ENCODE results near the gene FGF9. TPM values are rescaled to one million over a fixed set of nuclear protein-coding genes. Genes with fewer than 3 reads are reported as not detected.

FGF9 gene
- total and polyA plus RNA-seq, 2 of the 8 experiments (the other 6 are each of a cell fraction or from before 2014, with no cell fraction given): 0.02 TPM; not detected in 1

DNA sequence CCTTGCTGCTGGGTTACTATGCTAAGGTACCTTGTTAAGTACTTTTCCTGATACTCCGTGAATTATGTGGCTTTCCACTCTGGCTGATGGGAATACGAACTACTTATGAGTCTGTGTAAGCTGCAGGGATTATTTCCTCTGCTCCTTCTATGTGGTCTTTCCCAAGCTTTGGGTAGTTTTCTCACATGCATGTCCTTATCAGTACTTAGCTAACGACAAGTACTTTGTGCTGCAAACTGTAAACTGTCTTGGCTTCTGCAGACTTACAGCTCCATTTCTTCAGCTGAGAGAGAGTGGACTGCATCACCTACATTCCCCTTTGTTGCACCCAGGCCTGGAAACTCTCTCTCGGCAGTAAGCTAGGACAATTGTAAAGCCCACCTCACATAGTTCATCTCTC, 76.6 kb downstream of the FGF9 start:
- Histone ChIP-seq H4K8ac (ENCODE audit: extremely low read depth, insufficient read depth, low read length) (no peak overlapping the region), H2AK5ac (ENCODE audit: low read depth, low read length) (no peak overlapping the region), H3K4me3 (ENCODE audit: extremely low read depth in 1 of 4, insufficient read depth in 2 of 4, low read depth in 3 of 4, low read length in 4 of 4) (no peak overlapping the region), H3K27ac (ENCODE audit: low read depth, low read length) (no peak overlapping the region), H4K91ac (replicated peaks; ENCODE audit: insufficient read length, low read length) (no peak overlapping the region), H3K36me3 (ENCODE audit: control insufficient read depth in 2 of 4, insufficient read depth in 4 of 4, low read length in 3 of 4) (no peaks in the 10 kb centered on the region), H3K23me2 (ENCODE audit: low read depth, low read length) (peaks cover 3% of the 10 kb centered on the region; the same call in 1 of the 2 replicates), H3K79me1 (ENCODE audit: low read depth, low read length) (no peaks in the 10 kb centered on the region), H2BK20ac (ENCODE audit: low read length) (no peak overlapping the region), H3K4me2 (ENCODE audit: insufficient read depth in 1 of 2, low read depth in 2 of 2, low read length in 2 of 2) (no peak overlapping the region), H3K9me3 (ENCODE audit: insufficient read depth in 2 of 2, low read depth in 1 of 2, low read length in 1 of 2) (no peaks in the 10 kb centered on the region), H4K5ac (ENCODE audit: insufficient read length, low read depth, low read length) (no peak overlapping the region), H3K4ac (replicated peaks; ENCODE audit: insufficient read length, low read depth, low read length) (no peak overlapping the region), H2AFZ (ENCODE audit: low read length) (no peak overlapping the region), H3K23ac (ENCODE audit: insufficient read length) (no peak overlapping the region), H3K79me2 (ENCODE audit: control insufficient read depth in 1 of 2, insufficient read depth in 2 of 2, low read length in 2 of 2) (no peaks in the 10 kb centered on the region), H4K20me1 (replicated peaks in 1 of 2; ENCODE audit: control insufficient read depth in 1 of 2, insufficient read depth in 2 of 2, low read length in 2 of 2) (no peaks in the 10 kb centered on the region), H2BK5ac (ENCODE audit: low read depth, low read length) (no peak overlapping the region), H3K14ac (ENCODE audit: insufficient read length) (no peak overlapping the region), H3K4me1 (replicated peaks in 1 of 4; ENCODE audit: control insufficient read depth in 3 of 4, insufficient read depth in 4 of 4, low read length in 3 of 4) (no peaks in the 10 kb centered on the region), H2BK15ac (ENCODE audit: low read length) (no peak overlapping the region), H3K27me3 (replicated peaks in 1 of 4; ENCODE audit: control insufficient read depth in 3 of 4, extremely low read depth in 1 of 4, insufficient read depth in 3 of 4, low read length in 3 of 4) (no peaks in the 10 kb centered on the region), H2BK12ac (ENCODE audit: low read depth, low read length) (no peak overlapping the region), H3K56ac (replicated peaks; ENCODE audit: insufficient read length, low read depth, low read length) (no peak overlapping the region), H3K18ac (ENCODE audit: extremely low read depth, low read length) (no peak overlapping the region), H3K9ac (replicated peaks in 1 of 4; ENCODE audit: extremely low read depth in 1 of 4, low read depth in 3 of 4, low read length in 3 of 4) (no peak overlapping the region), H2BK120ac (replicated peaks; ENCODE audit: low read depth, low read length) (no peak overlapping the region)
- WGBS, 2 experiments (ENCODE audit: extremely low coverage in 1 of 2, insufficient coverage in 1 of 2, insufficient read length in 1 of 2, insufficient replicate concordance in 2 of 2, low coverage in 1 of 2, low lambda C conversion rate in 2 of 2, missing lambda C conversion rate in 1 of 2): 77% methylated on average over 4 of the region's 4 CpGs; no CpG with 5 or more reads in 1 of the 2 experiments
- no peak for DNase-seq (ENCODE audit: low read depth in 1 of 2, low spot score in 2 of 2)
- POLR2A ChIA-PET (ENCODE audit: partially characterized antibody): no interaction called here
- CTCF ChIA-PET (ENCODE audit: partially characterized antibody): interaction anchor here (0.6 to 1.5 kb wide), 2 partner anchors 10 to 1833 kb away, joined by 3 to 7 read pairs; no protein-coding TSS in a partner anchor
- no peak for FAIRE-seq
- TF ChIP-seq POLR2A (IDR thresholded peaks at IDR 0.05; ENCODE audit: control extremely low read depth in 1 of 2, low read depth in 2 of 2, low read length in 2 of 2): no peak
- TF ChIP-seq, protein P1, sequence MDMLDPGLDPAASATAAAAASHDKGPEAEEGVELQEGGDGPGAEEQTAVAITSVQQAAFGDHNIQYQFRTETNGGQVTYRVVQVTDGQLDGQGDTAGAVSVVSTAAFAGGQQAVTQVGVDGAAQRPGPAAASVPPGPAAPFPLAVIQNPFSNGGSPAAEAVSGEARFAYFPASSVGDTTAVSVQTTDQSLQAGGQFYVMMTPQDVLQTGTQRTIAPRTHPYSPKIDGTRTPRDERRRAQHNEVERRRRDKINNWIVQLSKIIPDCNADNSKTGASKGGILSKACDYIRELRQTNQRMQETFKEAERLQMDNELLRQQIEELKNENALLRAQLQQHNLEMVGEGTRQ (IDR thresholded peaks at IDR 0.05; ENCODE audit: low read length): no peak
- no peak for TF ChIP-seq BCL11A (IDR thresholded peaks at IDR 0.05; ENCODE audit: low read depth in 2 of 2, low read length in 2 of 2)

Measured in H1 (cell line).